DOHH2 (cell line): ENCODE results near the gene CTNNA2.

Source experiments
- CTCF ChIP-seq: fragments of 200-600 bp; sonication (generic); IDR thresholded peaks from one replicate; pipeline ENCODE4 v1.5.1; 2014; ENCODE audit warnings: antibody characterized with exemption, mild to moderate bottlenecking, low read depth, low read length; ENCODE audit not compliant: poor library complexity, severe bottlenecking
- EZH2phosphoT487 ChIP-seq: fragments of 200-600 bp; sonication (generic); IDR thresholded peaks from 2 replicates; pipeline ENCODE4 v1.6.1; 2017; ENCODE audit warnings: borderline replicate concordance, mild to moderate bottlenecking, antibody characterized with exemption, low read length, moderate library complexity, mixed read lengths

DNA sequence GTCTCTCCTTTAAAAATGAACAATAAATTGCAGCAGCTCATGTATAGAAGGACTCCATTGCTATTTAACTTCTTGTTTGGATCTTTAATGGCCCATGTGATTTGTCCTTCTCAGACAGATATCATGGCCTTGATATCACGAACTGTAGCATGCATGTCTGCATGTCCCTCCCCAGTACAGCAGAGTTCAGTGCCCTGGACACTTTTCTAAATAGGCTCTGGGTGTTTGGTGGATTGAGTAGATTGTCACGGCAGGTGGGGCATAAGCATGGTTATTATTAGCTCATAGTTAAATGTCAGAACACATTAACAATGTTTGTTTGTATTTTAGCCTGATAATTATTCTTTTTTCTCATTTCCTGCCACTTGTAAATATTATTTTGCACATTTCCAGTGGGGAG lies 673.4 kb downstream of the CTNNA2 start:
- TF ChIP-seq CTCF (no peak), EZH2phosphoT487 (no peak)
